PFSK-1 (cell line): ENCODE data around the gene SAMD4A.

Experiments
- FOXP2 ChIP-seq: optimal IDR thresholded peaks from 2 replicates; pipeline ENCODE3; 2011; ENCODE audit warnings: borderline replicate concordance, control low read depth, inconsistent platforms; ENCODE audit not compliant: insufficient read depth; ENCODE audit errors: extremely low read length, extremely low read depth
- POLR2AphosphoS5 ChIP-seq: IDR thresholded peaks from 2 replicates; pipeline ENCODE4 v1.6.1; 2012; ENCODE audit warnings: low read depth, mild to moderate bottlenecking, control low read depth, low read length, moderate library complexity
- REST ChIP-seq, 2 experiments: IDR thresholded peaks; 2 replicates each; pipeline versions ENCODE4 v1.6.1 to v1.8.0; 2011 to 2012; ENCODE audit warnings: low read depth in 2 of 2, low read length in 2 of 2, control low read depth in 1 of 2, inconsistent platforms in 1 of 2, mild to moderate bottlenecking in 1 of 2, moderate library complexity in 1 of 2; ENCODE audit not compliant: insufficient read depth in 1 of 2
- SIN3A ChIP-seq: IDR thresholded peaks from 2 replicates; pipeline ENCODE4 v1.6.1; 2012; ENCODE audit warnings: mild to moderate bottlenecking, low read length, moderate library complexity, borderline replicate concordance; ENCODE audit not compliant: insufficient read depth
- TAF1 ChIP-seq: IDR thresholded peaks from 2 replicates; pipeline ENCODE4 v1.6.1; 2012; ENCODE audit warnings: low read length, control low read depth, borderline replicate concordance; ENCODE audit not compliant: insufficient read depth

GRCh38 chr14:54572316-54572715 is 5.4 kb downstream of the SAMD4A start:
- TF ChIP-seq POLR2AphosphoS5 (no peak), FOXP2 (no peak), TAF1 (no peak), SIN3A (no peak), REST (IDR thresholded peaks at IDR 0.05; ENCODE audit: insufficient read depth in 1 of 2, low read depth in 2 of 2, low read length in 2 of 2) (peak in 1 of 2 experiments; percentile 35; a peak in 1 of 4 replicates)
